ENCODE measurements around the gene BCAS4. TPM values are rescaled to one million over a fixed set of nuclear protein-coding genes. Genes with fewer than 3 reads are reported as not detected.

BCAS4 gene
- total and polyA plus RNA-seq, 2 experiments from 2014 or later = 22.2 to 24.8 TPM

DNA sequence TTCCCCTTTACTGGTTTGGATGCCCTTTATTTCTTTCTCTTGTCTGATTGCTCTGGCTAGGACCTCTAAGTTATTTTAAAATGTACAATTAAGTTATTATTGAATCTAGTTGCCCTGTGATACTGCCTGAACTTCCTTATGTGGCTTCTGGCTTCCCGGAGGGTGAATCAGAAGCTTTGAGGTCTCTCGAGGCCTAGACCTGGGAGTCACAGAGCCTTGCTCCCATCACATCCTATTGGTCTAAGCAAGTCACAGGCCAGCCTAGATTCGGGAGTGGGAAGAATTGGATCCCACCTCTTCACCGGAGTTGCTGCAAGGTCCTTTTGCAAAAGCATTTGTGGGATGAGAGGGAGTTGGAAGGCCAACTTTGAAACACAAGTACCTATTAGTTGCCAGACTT, 15.2 kb downstream of the BCAS4 start:
- H4K20me1 ChIP-seq (replicated peaks; ENCODE audit: insufficient read depth) = no peaks in the 10 kb centered on the region; the same call in 1 of the 2 replicates
- H3K4me3 ChIP-seq = no peak overlapping the region
- H3K27ac ChIP-seq (ENCODE audit: low read depth) = no peak overlapping the region
- H3F3A ChIP-seq (replicated peaks; ENCODE audit: low read depth) = no peaks in the 10 kb centered on the region
- Mint-ChIP-seq H3K27ac (no peak overlapping the region), H3K36me3 (ENCODE audit: low read depth) (no peaks in the 10 kb centered on the region), H3K27me3 (ENCODE audit: insufficient read depth, low read depth, poor library complexity) (no peaks in the 10 kb centered on the region), H3K4me1 (peaks cover 6% of the 10 kb centered on the region), H3K4me3 (no peak overlapping the region), H3K9me3 (no peaks in the 10 kb centered on the region; the same call in 2 of the 3 replicates)
- H3K9me2 ChIP-seq (ENCODE audit: insufficient read depth) = no peaks in the 10 kb centered on the region
- H3K36me3 ChIP-seq (ENCODE audit: insufficient read depth) = no peaks in the 10 kb centered on the region
- H3K4me2 ChIP-seq = no peak overlapping the region
- ATAC-seq (no peak), DNase-seq (ENCODE audit: low spot score) (no peak)
- 0 out of 2 replicates have a peak, but pooled peaks cover 2% of the 10 kb centered on the region for H3K4me1 ChIP-seq (ENCODE audit: insufficient read depth)
- no peaks in the 10 kb centered on the region for H3K27me3 ChIP-seq (ENCODE audit: insufficient read depth)
- no peak overlapping the region for H2AFZ ChIP-seq
- TF ChIP-seq STAT1 (IDR thresholded peaks at IDR 0.05; ENCODE audit: unreplicated experiment) = no peak
- peaks cover 28% of the 10 kb centered on the region for H3K79me2 ChIP-seq (replicated peaks; ENCODE audit: insufficient read depth)

DNA sequence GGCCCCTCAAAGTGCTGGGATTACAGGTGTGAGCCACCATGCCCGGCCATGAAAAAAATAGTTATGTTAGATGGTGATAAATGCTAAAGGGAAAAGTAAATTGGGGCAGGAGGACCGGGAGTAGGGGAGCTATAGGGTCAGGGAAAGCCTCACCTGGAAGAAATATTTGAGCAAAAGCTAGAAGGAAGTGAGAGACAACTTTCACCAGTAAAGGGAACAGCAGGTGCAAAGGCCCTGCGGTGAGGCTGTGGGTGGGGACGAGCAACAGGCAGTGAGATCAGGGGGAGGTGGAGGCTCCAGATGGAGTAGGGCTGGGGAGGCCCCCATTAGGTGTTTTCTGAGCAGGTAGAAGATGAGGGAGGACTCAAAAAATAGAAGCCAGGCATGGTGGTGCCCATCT, 16.0 kb downstream of the BCAS4 start:
- Histone ChIP-seq H3K4me3 (no peak overlapping the region), H3F3A (replicated peaks; ENCODE audit: low read depth) (no peaks in the 10 kb centered on the region), H3K36me3 (ENCODE audit: insufficient read depth) (no peaks in the 10 kb centered on the region), H3K4me1 (ENCODE audit: insufficient read depth) (no peaks in the 10 kb centered on the region), H2AFZ (no peak overlapping the region), H3K27ac (ENCODE audit: low read depth) (no peak overlapping the region), H3K4me2 (no peak overlapping the region), H4K20me1 (replicated peaks; ENCODE audit: insufficient read depth) (no peaks in the 10 kb centered on the region; the same call in 1 of the 2 replicates), H3K9me2 (ENCODE audit: insufficient read depth) (no peaks in the 10 kb centered on the region), H3K79me2 (replicated peaks; ENCODE audit: insufficient read depth) (peaks cover 28% of the 10 kb centered on the region), H3K27me3 (ENCODE audit: insufficient read depth) (no peaks in the 10 kb centered on the region)
- Mint-ChIP-seq H3K4me3 (no peak overlapping the region), H3K9me3 (no peaks in the 10 kb centered on the region; the same call in 2 of the 3 replicates), H3K4me1 (peaks cover 7% of the 10 kb centered on the region), H3K27me3 (ENCODE audit: insufficient read depth, low read depth, poor library complexity) (peaks cover 1% of the 10 kb centered on the region), H3K27ac (no peak overlapping the region), H3K36me3 (ENCODE audit: low read depth) (no peaks in the 10 kb centered on the region; the same call in 2 of the 3 replicates)
- TF ChIP-seq STAT1 (IDR thresholded peaks at IDR 0.05; ENCODE audit: unreplicated experiment) = no peak
- DNase-seq (ENCODE audit: low spot score) (no peak), ATAC-seq (no peak)

DNA sequence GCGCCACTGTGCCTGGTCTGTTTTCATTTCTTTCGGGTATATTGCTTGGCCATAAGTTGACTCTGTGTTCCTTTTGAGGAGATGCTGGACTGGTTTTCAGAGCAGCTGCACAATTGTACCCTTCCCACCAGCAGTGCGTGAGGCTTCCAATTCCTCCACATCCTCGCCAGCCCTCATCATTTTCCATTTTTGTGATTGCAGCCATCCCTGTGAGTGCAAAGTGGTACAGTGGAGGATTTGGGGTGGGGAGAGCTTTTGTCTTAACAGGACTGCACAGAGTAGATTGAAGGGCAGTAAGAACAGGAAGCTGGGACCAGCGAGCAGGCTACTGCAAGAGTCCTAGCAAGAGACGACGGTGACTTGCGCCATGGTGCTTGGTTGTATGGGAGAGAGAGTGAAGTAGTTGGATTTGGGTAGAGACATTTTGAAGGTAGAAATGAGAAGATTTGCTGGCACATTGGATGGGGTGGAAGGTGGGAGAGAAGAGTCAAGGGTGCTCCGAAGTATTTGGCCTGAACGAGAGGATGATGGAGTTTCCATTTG, 18.3 kb downstream of the BCAS4 start:
- H3K36me3 ChIP-seq (ENCODE audit: insufficient read depth) = no peaks in the 10 kb centered on the region
- no peaks in the 10 kb centered on the region; the same call in 1 of the 2 replicates for H4K20me1 ChIP-seq (replicated peaks; ENCODE audit: insufficient read depth)
- no peak for DNase-seq (ENCODE audit: low spot score)
- peaks cover 1% of the 10 kb centered on the region for H3K27me3 Mint-ChIP-seq (ENCODE audit: insufficient read depth, low read depth, poor library complexity)
- H3K4me1 Mint-ChIP-seq = peaks cover 14% of the 10 kb centered on the region
- no peaks in the 10 kb centered on the region for H3K27me3 ChIP-seq (ENCODE audit: insufficient read depth)
- no peak overlapping the region for H2AFZ ChIP-seq
- 0 out of 2 replicates have a peak, but pooled peaks cover 4% of the 10 kb centered on the region for H3K4me1 ChIP-seq (ENCODE audit: insufficient read depth)
- no peak for ATAC-seq
- no peak overlapping the region for H3K4me2 ChIP-seq
- peak overlapping the region; percentile 1; the same call in 1 of the 2 replicates for H3K27ac Mint-ChIP-seq
- H3K27ac ChIP-seq (ENCODE audit: low read depth) = 0 out of 2 replicates have a peak overlapping the region, but pooled peaks have one; percentile 45
- no peaks in the 10 kb centered on the region; the same call in 2 of the 3 replicates for H3K36me3 Mint-ChIP-seq (ENCODE audit: low read depth)
- H3K4me3 Mint-ChIP-seq = no peak overlapping the region
- H3K9me3 Mint-ChIP-seq = no peaks in the 10 kb centered on the region; the same call in 2 of the 3 replicates
- no peak overlapping the region for H3K4me3 ChIP-seq
- no peaks in the 10 kb centered on the region for H3F3A ChIP-seq (replicated peaks; ENCODE audit: low read depth)
- no peaks in the 10 kb centered on the region for H3K9me2 ChIP-seq (ENCODE audit: insufficient read depth)
- H3K79me2 ChIP-seq (replicated peaks; ENCODE audit: insufficient read depth) = peaks cover 22% of the 10 kb centered on the region; the same call in 1 of the 2 replicates
- TF ChIP-seq, protein P1, sequence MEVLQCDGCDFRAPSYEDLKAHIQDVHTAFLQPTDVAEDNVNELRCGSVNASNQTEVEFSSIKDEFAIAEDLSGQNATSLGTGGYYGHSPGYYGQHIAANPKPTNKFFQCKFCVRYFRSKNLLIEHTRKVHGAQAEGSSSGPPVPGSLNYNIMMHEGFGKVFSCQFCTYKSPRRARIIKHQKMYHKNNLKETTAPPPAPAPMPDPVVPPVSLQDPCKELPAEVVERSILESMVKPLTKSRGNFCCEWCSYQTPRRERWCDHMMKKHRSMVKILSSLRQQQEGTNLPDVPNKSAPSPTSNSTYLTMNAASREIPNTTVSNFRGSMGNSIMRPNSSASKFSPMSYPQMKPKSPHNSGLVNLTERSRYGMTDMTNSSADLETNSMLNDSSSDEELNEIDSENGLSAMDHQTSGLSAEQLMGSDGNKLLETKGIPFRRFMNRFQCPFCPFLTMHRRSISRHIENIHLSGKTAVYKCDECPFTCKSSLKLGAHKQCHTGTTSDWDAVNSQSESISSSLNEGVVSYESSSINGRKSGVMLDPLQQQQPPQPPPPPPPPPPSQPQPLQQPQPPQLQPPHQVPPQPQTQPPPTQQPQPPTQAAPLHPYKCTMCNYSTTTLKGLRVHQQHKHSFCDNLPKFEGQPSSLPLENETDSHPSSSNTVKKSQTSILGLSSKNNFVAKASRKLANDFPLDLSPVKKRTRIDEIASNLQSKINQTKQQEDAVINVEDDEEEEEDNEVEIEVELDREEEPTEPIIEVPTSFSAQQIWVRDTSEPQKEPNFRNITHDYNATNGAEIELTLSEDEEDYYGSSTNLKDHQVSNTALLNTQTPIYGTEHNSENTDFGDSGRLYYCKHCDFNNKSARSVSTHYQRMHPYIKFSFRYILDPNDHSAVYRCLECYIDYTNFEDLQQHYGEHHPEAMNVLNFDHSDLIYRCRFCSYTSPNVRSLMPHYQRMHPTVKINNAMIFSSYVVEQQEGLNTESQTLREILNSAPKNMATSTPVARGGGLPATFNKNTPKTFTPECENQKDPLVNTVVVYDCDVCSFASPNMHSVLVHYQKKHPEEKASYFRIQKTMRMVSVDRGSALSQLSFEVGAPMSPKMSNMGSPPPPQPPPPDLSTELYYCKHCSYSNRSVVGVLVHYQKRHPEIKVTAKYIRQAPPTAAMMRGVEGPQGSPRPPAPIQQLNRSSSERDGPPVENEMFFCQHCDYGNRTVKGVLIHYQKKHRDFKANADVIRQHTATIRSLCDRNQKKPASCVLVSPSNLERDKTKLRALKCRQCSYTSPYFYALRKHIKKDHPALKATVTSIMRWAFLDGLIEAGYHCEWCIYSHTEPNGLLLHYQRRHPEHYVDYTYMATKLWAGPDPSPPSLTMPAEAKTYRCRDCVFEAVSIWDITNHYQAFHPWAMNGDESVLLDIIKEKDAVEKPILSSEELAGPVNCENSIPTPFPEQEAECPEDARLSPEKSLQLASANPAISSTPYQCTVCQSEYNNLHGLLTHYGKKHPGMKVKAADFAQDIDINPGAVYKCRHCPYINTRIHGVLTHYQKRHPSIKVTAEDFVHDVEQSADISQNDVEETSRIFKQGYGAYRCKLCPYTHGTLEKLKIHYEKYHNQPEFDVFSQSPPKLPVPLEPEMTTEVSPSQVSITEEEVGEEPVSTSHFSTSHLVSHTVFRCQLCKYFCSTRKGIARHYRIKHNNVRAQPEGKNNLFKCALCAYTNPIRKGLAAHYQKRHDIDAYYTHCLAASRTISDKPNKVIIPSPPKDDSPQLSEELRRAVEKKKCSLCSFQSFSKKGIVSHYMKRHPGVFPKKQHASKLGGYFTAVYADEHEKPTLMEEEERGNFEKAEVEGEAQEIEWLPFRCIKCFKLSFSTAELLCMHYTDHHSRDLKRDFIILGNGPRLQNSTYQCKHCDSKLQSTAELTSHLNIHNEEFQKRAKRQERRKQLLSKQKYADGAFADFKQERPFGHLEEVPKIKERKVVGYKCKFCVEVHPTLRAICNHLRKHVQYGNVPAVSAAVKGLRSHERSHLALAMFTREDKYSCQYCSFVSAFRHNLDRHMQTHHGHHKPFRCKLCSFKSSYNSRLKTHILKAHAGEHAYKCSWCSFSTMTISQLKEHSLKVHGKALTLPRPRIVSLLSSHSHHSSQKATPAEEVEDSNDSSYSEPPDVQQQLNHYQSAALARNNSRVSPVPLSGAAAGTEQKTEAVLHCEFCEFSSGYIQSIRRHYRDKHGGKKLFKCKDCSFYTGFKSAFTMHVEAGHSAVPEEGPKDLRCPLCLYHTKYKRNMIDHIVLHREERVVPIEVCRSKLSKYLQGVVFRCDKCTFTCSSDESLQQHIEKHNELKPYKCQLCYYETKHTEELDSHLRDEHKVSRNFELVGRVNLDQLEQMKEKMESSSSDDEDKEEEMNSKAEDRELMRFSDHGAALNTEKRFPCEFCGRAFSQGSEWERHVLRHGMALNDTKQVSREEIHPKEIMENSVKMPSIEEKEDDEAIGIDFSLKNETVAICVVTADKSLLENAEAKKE (CRISPR knock-in tag; IDR thresholded peaks at IDR 0.05) = no peak
- TF ChIP-seq ZNF331 (CRISPR knock-in tag; IDR thresholded peaks at IDR 0.05; ENCODE audit: low read depth) (no peak), EZH2phosphoT487 (IDR thresholded peaks at IDR 0.05; ENCODE audit: unreplicated experiment) (no peak), CREB1 (CRISPR knock-in tag; IDR thresholded peaks at IDR 0.05; ENCODE audit: low read depth) (no peak)
- TF ChIP-seq, protein P2, sequence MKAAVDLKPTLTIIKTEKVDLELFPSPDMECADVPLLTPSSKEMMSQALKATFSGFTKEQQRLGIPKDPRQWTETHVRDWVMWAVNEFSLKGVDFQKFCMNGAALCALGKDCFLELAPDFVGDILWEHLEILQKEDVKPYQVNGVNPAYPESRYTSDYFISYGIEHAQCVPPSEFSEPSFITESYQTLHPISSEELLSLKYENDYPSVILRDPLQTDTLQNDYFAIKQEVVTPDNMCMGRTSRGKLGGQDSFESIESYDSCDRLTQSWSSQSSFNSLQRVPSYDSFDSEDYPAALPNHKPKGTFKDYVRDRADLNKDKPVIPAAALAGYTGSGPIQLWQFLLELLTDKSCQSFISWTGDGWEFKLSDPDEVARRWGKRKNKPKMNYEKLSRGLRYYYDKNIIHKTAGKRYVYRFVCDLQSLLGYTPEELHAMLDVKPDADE (IDR thresholded peaks at IDR 0.05) = no peak

Data from GM23338 (cell line).